GM23338 (cell line): ENCODE data around the gene CPNE4. TPM values are rescaled to one million over a fixed set of nuclear protein-coding genes. Genes with fewer than 3 reads are reported as not detected.

ENCODE experiments used
- ATAC-seq: fragments of 200-7000 bp; cut with Tn5 transposase; 3 replicates; pipeline ENCODE4 v1.9.1; 2020
- DNase-seq: peaks from one replicate; pipeline ENCODE4 v3.0.0-alpha.2; 2015; ENCODE audit warnings: low spot score
- H2AFZ ChIP-seq: fragments of 200-600 bp; sonication (generic); 2 replicates; pipeline ENCODE4 v1.8.0; 2016; ENCODE audit warnings: antibody characterized with exemption, mild to moderate bottlenecking, moderate library complexity
- H3F3A ChIP-seq: fragments of 200-600 bp; sonication (generic); replicated peaks from 2 replicates; pipeline ENCODE4 v1.8.0; 2017; ENCODE audit warnings: antibody characterized with exemption, mixed run types, low read depth
- H3K27ac ChIP-seq: fragments of 200-600 bp; sonication (generic); 2 replicates; pipeline ENCODE4 v1.6.1; 2016; ENCODE audit warnings: low read depth
- H3K27me3 ChIP-seq: fragments of 200-600 bp; sonication (generic); 2 replicates; pipeline ENCODE4 v1.8.0; 2016; ENCODE audit warnings: mild to moderate bottlenecking, mixed run types, moderate library complexity; ENCODE audit not compliant: insufficient read depth
- H3K36me3 ChIP-seq: fragments of 200-600 bp; sonication (generic); 2 replicates; pipeline ENCODE4 v1.8.0; 2016; ENCODE audit warnings: mild to moderate bottlenecking; ENCODE audit not compliant: insufficient read depth
- H3K4me1 ChIP-seq: fragments of 200-600 bp; sonication (generic); 2 replicates; pipeline ENCODE4 v1.8.0; 2016; ENCODE audit warnings: mild to moderate bottlenecking, moderate library complexity; ENCODE audit not compliant: insufficient read depth
- H3K4me2 ChIP-seq: fragments of 200-600 bp; sonication (generic); 2 replicates; pipeline ENCODE4 v1.7.1; 2017; ENCODE audit warnings: mixed run types
- H3K4me3 ChIP-seq: fragments of 200-600 bp; sonication (generic); 2 replicates; pipeline ENCODE4 v1.6.1; 2016; ENCODE audit warnings: mixed run types
- H3K79me2 ChIP-seq: fragments of 200-600 bp; sonication (generic); replicated peaks from 2 replicates; pipeline ENCODE4 v1.8.0; 2017; ENCODE audit warnings: mild to moderate bottlenecking; ENCODE audit not compliant: insufficient read depth
- H3K9me2 ChIP-seq: fragments of 200-600 bp; sonication (generic); 2 replicates; pipeline ENCODE4 v1.8.0; 2017; ENCODE audit not compliant: insufficient read depth
- H4K20me1 ChIP-seq: fragments of 200-600 bp; sonication (generic); replicated peaks from 2 replicates; pipeline ENCODE4 v1.8.0; 2017; ENCODE audit warnings: mild to moderate bottlenecking; ENCODE audit not compliant: insufficient read depth
- H3K27ac Mint-ChIP-seq: 2 replicates; pipeline ENCODE4 v1.8.0; 2020; ENCODE audit warnings: inconsistent platforms, mild to moderate bottlenecking, moderate library complexity, mixed read lengths
- H3K27me3 Mint-ChIP-seq: 3 replicates; pipeline ENCODE4 v1.8.0; 2022; ENCODE audit warnings: low read depth, mild to moderate bottlenecking, moderate library complexity, mixed read lengths, inconsistent platforms; ENCODE audit not compliant: insufficient read depth, poor library complexity
- H3K36me3 Mint-ChIP-seq: 3 replicates; pipeline ENCODE4 v1.8.0; 2021; ENCODE audit warnings: low read depth, mild to moderate bottlenecking, inconsistent platforms, moderate library complexity, mixed read lengths
- H3K4me1 Mint-ChIP-seq: 3 replicates; pipeline ENCODE4 v1.8.0; 2020; ENCODE audit warnings: mild to moderate bottlenecking, inconsistent platforms, mixed read lengths
- H3K4me3 Mint-ChIP-seq: 3 replicates; pipeline ENCODE4 v1.8.0; 2021; ENCODE audit warnings: moderate library complexity, mild to moderate bottlenecking, inconsistent platforms, mixed read lengths
- H3K9me3 Mint-ChIP-seq: 3 replicates; pipeline ENCODE4 v1.8.0; 2020; ENCODE audit warnings: moderate library complexity, mild to moderate bottlenecking, inconsistent platforms, mixed read lengths
- CREB1 ChIP-seq: fragments of 250-450 bp; sonication (Bioruptor Pico); IDR thresholded peaks from 2 replicates; pipeline ENCODE4 v1.5.0; 2020; ENCODE audit warnings: low read depth, mild to moderate bottlenecking, moderate library complexity
- CTCF ChIP-seq, 2 experiments: fragments of 200-600 bp in 1 of 2; sonication (generic) in 1 of 2; conservative IDR thresholded peaks; 2 replicates each; pipeline versions ENCODE4 v1.5.1 to v1.6.1; 2016 to 2017; ENCODE audit warnings: antibody characterized with exemption in 2 of 2, low read depth in 2 of 2, mild to moderate bottlenecking in 2 of 2, moderate library complexity in 1 of 2
- ETS1 ChIP-seq: IDR thresholded peaks from 2 replicates; pipeline ENCODE4 v1.6.1; 2016; ENCODE audit warnings: antibody characterized with exemption
- EZH2 ChIP-seq: fragments of 200-600 bp; sonication (generic); IDR thresholded peaks from one replicate; pipeline ENCODE4 v1.8.0; 2017; ENCODE audit warnings: antibody characterized with exemption, mild to moderate bottlenecking, low read depth; ENCODE audit not compliant: unreplicated experiment
- EZH2phosphoT487 ChIP-seq: fragments of 200-600 bp; sonication (generic); IDR thresholded peaks from one replicate; pipeline ENCODE4 v1.8.1; 2018; ENCODE audit warnings: antibody characterized with exemption; ENCODE audit not compliant: unreplicated experiment
- JUNB ChIP-seq: IDR thresholded peaks from one replicate; pipeline ENCODE4 v1.6.1; 2016; ENCODE audit warnings: antibody characterized with exemption; ENCODE audit not compliant: unreplicated experiment
- NANOG ChIP-seq: IDR thresholded peaks from 2 replicates; pipeline ENCODE4 v1.6.1; 2016; ENCODE audit warnings: antibody characterized with exemption, borderline replicate concordance
- REST ChIP-seq: IDR thresholded peaks from one replicate; pipeline ENCODE4 v1.6.1; 2018; ENCODE audit warnings: antibody characterized with exemption; ENCODE audit not compliant: unreplicated experiment
- STAT1 ChIP-seq: IDR thresholded peaks from one replicate; pipeline ENCODE4 v1.6.1; 2016; ENCODE audit warnings: antibody characterized with exemption; ENCODE audit not compliant: unreplicated experiment
- ZNF462 ChIP-seq: fragments of 250-450 bp; sonication (Bioruptor Pico); IDR thresholded peaks from 2 replicates; pipeline ENCODE4 v1.5.0; 2020; ENCODE audit warnings: mild to moderate bottlenecking, moderate library complexity
- polyA plus RNA-seq: library from polyadenylated mRNA; unstranded; fragments of >200 nt; fragmentation: Nextera tagmentation; extraction: Ambion mirVana; gene quantifications from 2 replicates; pipeline ENCODE4 v1.2.1, GENCODE V29; 2016
- total RNA-seq: library from RNA; depleted of rRNA; stranded (reverse); fragments of >200 nt; shearing (Covaris generic); gene quantifications from 2 replicates; pipeline ENCODE4 v1.2.3, GENCODE V29; 2014

CPNE4 gene
- total and polyA plus RNA-seq, 2 experiments from 2014 or later: 2.0 to 6.5 TPM

- TF ChIP-seq ZNF462: no peak
- no peak for TF ChIP-seq ETS1
- no peak for TF ChIP-seq EZH2
- no peak for TF ChIP-seq EZH2phosphoT487
These were observed 428.9 kb downstream of the CPNE4 start (continued) for GRCh38 chr3:131605916-131606315.

- ATAC-seq (no peak), DNase-seq (no peak)
- H3K36me3 Mint-ChIP-seq: no peaks in the 10 kb centered on the region
- no peaks in the 10 kb centered on the region for H3K79me2 ChIP-seq
- H3K4me2 ChIP-seq: no peak overlapping the region
- no peaks in the 10 kb centered on the region for H3F3A ChIP-seq
- no peak overlapping the region for H3K4me3 ChIP-seq
- H3K27me3 Mint-ChIP-seq: no peaks in the 10 kb centered on the region
- no peaks in the 10 kb centered on the region for H3K9me3 Mint-ChIP-seq
- no peaks in the 10 kb centered on the region for H4K20me1 ChIP-seq
- no peaks in the 10 kb centered on the region for H3K27me3 ChIP-seq
- H3K27ac Mint-ChIP-seq: no peak overlapping the region
- H3K4me1 Mint-ChIP-seq: no peaks in the 10 kb centered on the region
- H3K36me3 ChIP-seq: no peaks in the 10 kb centered on the region
- H3K4me1 ChIP-seq: no peaks in the 10 kb centered on the region
- no peak overlapping the region for H2AFZ ChIP-seq
- H3K27ac ChIP-seq: no peak overlapping the region
- H3K9me2 ChIP-seq: no peaks in the 10 kb centered on the region; the same call in 1 of the 2 replicates
- H3K4me3 Mint-ChIP-seq: no peak overlapping the region
- TF ChIP-seq CTCF (conservative IDR thresholded peaks at IDR 0.05; ENCODE audit: low read depth in 2 of 2) (no peak), NANOG (no peak), JUNB (no peak), REST (no peak), STAT1 (no peak), CREB1 (CRISPR knock-in tag) (no peak)
These were observed 432.6 kb downstream of the CPNE4 start for GRCh38 chr3:131602011-131602779.
